ENCODE measurements around the gene NEURL2. TPM values are rescaled to one million over a fixed set of nuclear protein-coding genes. Genes with fewer than 3 reads are reported as not detected.

Gene NEURL2
- total RNA-seq, 4 donors from 2014 or later = 4.2 to 11.5 (median 5.7) TPM

DNA sequence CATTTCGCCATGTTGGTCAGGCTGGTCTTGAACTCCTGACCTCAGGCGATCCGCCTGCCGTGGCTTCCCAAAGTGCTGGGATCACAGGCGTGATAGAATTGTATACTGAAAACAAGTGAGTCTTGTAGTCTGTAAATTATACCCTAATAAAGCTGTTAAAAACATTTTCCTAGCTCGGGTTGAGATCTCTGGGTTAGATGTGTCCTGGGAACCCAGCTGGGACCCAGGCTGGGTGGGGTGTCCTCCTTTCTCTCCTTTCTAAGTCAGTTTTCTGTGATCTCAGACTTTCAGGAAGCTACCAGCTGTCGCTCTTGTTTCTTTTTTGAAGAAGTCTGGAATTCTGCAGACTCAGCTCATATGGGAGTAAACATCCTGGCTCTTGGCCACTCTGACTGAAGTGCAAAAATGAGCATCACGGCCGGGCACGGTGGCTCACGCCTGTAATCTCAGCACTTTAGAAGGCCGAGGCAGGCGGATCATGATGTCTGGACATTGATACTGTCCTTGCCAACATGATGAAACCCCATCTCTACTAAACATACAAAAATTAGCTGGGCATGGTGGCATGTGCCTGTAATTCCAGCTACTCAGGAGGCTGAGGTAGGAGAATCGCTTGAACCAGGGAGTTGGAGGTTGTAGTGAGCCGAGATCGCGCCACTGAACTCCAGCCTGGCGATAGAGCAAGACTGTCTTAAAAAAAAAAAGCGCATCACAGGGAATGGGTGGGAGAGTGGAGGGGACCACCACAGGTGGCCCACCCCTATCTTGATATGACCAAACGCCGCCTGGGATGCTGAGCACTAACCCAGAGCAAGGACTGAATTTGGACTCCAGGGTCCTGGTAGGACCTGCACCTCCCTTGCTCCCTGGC lies 33.6 kb upstream of the NEURL2 start:
- TF ChIP-seq CTCF (IDR thresholded peaks at IDR 0.05) (no peak), POLR2A (IDR thresholded peaks at IDR 0.05) (no peak), POLR2AphosphoS5 (IDR thresholded peaks at IDR 0.05) (no peak), EP300 (IDR thresholded peaks at IDR 0.05) (no peak)
- Histone ChIP-seq H3K36me3 (no peaks in the 10 kb centered on the region), H3K4me1 (peaks cover 27% of the 10 kb centered on the region), H3K4me3 (peak overlapping the region; percentile 16), H3K27ac (peak overlapping the region; percentile 51), H3K27me3 (no peaks in the 10 kb centered on the region), H3K9me3 (no peaks in the 10 kb centered on the region)
- DNase-seq (ENCODE audit: low spot score in 2 of 2) = peak in 1 of 2 donors; percentile 72
- 49% methylated on average over 21 of the region's 21 CpGs for WGBS

GRCh38 chr20:45921337-45922189 lies 30.6 kb upstream of the NEURL2 start:
- no peak for DNase-seq (ENCODE audit: low spot score in 2 of 2)
- TF ChIP-seq POLR2A (IDR thresholded peaks at IDR 0.05) = no peak
- TF ChIP-seq CTCF (IDR thresholded peaks at IDR 0.05) = no peak
- no peak for TF ChIP-seq POLR2AphosphoS5 (IDR thresholded peaks at IDR 0.05)
- TF ChIP-seq EP300 (IDR thresholded peaks at IDR 0.05) = no peak
- Histone ChIP-seq H3K27ac (no peak overlapping the region), H3K9me3 (no peaks in the 10 kb centered on the region), H3K4me1 (peaks cover 41% of the 10 kb centered on the region), H3K27me3 (no peaks in the 10 kb centered on the region), H3K4me3 (no peak overlapping the region), H3K36me3 (no peaks in the 10 kb centered on the region)
- WGBS = 88% methylated on average over 11 of the region's 11 CpGs

DNA sequence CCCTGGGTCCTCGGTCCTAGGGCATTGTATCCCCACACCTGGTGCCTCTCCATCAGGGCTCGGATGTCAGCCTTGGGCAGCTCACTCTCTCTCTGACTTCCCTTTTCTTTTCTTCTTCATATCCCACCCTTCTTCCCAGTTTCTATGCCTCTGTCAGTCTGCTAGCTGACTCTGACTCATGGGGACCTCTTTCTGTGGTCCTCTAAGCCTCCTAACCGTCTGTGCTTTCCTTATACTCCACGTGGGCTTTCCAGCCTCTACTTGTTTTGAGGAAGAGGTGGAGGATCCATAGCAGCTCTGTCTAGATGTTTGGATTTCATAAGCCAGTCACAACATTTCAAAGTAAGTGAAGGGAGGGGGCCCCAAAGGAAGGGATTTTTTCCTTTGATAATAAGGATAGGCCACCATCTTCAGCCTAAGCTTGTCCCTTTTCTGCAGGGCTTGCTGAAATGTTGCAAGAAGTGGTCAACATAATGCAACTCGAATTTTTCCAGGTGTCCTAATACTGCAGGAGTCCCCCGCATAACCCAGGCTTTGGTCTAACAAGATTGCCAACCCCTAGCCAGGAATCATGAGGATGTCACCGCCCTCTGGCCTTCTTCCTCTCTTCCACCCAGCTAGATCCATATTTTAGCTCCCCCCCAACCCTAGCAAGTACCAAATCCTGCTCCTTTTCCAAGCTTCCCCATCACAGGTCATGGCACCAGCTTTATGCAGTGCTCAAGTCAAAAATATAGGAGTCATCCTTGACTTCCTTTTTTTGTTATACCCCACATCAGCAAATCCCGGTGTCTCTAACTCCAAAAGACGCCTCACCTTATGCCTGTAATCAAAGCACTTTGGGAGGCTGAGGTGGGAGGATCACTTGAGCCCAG lies 29.7 kb upstream of the NEURL2 start:
- TF ChIP-seq CTCF (IDR thresholded peaks at IDR 0.05) (no peak), POLR2A (IDR thresholded peaks at IDR 0.05) (no peak), EP300 (IDR thresholded peaks at IDR 0.05) (no peak), POLR2AphosphoS5 (IDR thresholded peaks at IDR 0.05) (no peak)
- DNase-seq (ENCODE audit: low spot score in 2 of 2) = no peak
- 85% methylated on average over 9 of the region's 9 CpGs for WGBS
- no peaks in the 10 kb centered on the region for H3K27me3 ChIP-seq
- H3K27ac ChIP-seq = peak overlapping the region; percentile 18
- peaks cover 38% of the 10 kb centered on the region for H3K4me1 ChIP-seq
- H3K4me3 ChIP-seq = no peak overlapping the region
- H3K36me3 ChIP-seq = no peaks in the 10 kb centered on the region
- H3K9me3 ChIP-seq = no peaks in the 10 kb centered on the region

GRCh38 chr20:45919542-45920399 lies 28.8 kb upstream of the NEURL2 start:
- no peaks in the 10 kb centered on the region for H3K36me3 ChIP-seq
- H3K27ac ChIP-seq = peak overlapping the region; percentile 18
- H3K27me3 ChIP-seq = no peaks in the 10 kb centered on the region
- H3K4me3 ChIP-seq = no peak overlapping the region
- DNase-seq (ENCODE audit: low spot score in 2 of 2) = no peak
- TF ChIP-seq EP300 (IDR thresholded peaks at IDR 0.05) (no peak), POLR2AphosphoS5 (IDR thresholded peaks at IDR 0.05) (no peak), POLR2A (IDR thresholded peaks at IDR 0.05) (no peak), CTCF (IDR thresholded peaks at IDR 0.05) (no peak)
- 54% methylated on average over 11 of the region's 11 CpGs for WGBS
- H3K9me3 ChIP-seq = no peaks in the 10 kb centered on the region
- peaks cover 28% of the 10 kb centered on the region for H3K4me1 ChIP-seq

All from suprapubic skin (tissue), 4 donors.